ENCODE measurements around the gene C4BPA.

The C4BPA gene

DNA sequence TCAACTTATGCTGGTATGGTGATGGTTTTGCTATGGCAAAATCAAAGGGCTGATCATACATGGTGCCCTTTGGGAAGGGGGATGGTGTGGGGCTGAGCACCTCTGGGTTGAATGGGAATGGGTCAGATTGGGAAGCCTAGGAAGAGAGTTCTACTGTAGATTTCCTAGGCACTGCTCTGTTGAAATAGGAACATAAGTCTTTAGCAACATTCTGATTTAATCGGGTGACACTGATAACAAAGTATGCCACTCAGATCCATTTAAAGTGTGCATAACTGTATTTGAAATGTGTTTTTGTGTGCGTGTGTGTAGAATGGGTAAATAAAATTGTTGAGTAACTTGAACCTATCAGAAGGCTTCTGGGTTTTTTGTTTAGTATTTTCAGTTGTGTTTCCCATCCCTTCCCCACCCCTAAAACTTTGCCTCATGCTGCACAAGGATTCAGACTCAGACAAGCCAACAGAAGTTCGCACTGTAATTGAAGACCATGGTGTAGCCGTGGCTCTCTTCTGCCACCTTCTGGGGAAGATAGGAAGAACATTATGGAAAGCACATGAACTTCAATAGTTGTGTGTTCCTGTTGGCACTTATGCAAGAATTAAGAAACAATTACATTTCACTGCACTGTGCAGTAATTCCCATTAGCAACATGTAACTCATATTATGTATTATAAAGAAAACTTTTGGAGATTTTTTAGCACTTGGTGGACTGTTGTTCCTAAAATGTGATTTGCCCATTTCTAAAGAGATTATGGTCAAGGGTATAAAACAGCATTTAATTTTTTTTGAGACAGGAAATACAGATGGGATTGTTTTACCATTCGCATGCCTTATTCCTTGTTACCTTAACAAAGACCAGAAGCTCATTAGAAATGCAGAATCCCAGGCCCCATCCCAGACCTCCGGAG, 26.3 kb upstream of the C4BPA start:
- peak in 1 of 2 donors; percentile 30 for DNase-seq (ENCODE audit: low read depth in 2 of 2)

DNA sequence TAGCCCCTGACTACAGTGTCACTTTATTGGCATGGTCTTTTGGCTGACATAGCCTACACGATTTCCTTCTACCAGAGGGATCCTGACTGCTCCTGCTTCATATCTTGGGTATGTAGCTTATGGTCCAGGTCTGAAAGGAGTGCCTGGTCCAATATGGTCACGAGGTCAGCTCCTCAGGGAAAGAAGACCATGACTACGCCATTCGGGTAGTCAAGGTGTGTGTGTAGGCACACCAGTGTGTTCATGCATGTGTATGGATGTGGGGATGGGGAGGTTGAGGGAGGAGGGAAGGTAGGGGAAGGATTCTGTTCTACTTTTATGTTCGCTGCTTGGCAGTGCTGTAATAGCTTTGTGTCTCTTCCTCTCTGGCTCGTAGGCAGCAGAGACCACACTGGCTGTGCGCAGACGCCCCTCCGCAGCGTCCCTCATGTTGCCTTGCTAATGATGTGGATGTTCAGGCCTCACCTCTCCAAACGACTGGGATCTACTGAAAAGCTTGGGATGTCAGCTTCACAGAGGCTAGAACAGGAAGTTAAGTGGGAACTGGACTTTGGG, 25.4 kb upstream of the C4BPA start:
- no peak for DNase-seq (ENCODE audit: low read depth in 2 of 2)

DNA sequence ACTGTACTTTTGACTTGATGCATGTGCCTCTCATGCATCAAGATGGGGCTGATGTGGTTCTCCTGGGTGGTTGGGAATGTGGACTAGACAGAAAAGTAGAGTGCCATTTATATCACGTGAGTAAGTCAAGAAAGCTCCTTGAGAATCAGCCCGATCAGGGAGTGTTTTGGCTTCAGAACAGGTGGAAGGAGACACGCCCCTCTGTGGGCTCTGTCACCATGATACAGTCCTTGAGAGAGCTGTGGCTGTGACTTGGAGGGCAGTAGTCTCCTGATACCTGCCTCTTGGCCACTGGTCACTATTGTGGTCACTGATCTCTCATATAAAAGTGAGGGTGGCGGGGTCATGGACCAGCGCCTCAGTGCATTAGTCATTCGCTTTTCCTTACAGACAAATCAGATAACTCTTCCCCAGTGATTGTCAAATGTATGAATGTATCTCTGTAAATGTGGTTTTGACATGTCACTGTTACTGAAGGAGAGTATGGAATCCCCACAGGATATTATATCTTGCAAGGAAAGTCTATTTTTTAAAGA, 24.3 kb upstream of the C4BPA start:
- no peak for DNase-seq (ENCODE audit: low read depth in 2 of 2)

DNA sequence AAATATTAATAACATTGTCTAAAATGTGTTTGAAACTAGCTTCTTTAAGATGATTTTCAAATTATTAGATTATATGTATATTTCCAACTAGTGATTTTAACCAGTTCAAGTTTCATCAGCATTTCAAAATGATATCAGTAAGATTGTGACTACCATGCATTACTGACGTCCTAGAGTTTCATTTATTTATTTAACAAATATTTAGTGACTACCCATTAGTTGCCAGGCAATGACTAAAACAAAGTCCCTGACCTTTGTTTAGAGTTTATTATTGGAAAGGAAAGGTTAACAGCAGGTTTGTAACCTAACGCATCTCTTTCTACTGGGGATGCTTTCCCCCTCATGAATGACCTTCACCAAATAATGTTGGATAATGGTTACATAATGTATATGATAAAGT, 22.9 kb upstream of the C4BPA start:
- DNase-seq (ENCODE audit: low read depth in 2 of 2): no peak

DNA sequence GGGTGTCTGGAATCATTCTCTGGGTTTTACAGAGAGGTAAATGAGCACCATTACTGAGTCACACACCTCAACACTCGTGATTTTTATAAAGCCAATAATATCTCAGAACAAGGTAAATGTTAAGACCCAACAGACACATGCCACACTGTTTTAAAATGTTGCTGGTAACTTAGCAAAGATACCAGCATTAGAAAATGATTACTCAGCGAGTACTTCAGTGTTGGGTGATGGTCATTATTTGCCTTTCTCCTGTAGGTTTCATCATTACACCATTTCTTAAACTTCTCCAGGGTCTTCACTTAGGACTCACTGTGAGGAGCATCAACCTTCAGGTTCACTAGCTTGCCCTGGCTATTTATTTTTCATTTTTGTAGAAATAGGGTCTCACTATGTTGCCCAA, 22.2 kb upstream of the C4BPA start:
- no peak for DNase-seq (ENCODE audit: low read depth in 2 of 2)

DNA sequence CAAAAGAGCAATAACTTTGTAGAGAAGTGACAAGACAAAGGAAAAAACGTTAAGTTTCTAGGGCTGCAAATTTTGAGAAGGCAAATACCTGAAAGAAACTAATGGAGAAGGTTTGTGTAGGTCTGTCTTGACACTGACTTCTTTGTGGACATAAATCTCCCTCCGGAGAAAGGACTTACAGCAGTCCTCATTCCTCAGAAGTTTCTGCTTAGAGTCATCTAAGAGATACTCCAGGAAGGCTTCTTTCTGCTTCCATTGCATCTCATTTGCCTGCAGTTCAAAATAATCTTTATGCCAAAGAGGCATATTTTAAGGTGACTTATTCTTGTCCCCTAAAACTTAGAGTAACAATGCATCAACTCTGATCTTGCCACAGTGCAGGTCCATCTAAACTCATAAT, 19.8 kb upstream of the C4BPA start:
- no peak for DNase-seq (ENCODE audit: low read depth in 2 of 2)

DNA sequence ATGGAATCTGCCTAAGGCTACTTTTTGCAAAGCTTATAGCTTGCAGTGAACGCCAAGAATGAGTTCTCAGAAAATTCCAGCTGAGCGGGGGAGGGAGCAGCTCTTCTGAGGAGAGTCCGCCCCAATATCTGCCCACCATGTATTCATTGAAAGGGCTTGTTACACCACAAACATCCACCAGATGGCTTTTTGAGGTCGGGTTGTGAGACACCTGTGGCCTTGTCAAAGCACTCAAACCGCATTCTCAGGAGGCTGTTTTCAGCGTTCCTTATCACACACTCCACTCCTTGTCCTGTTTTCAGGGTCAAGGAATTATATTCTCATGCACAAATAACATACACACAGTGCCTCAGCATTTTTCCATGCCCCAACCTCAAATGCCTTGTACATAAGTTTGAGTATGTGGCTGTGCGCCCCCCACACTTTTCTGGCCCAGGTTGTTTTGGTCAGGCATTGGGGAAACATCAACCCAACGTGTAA, 19.3 kb upstream of the C4BPA start:
- peak in 1 of 2 donors; percentile 16 for DNase-seq (ENCODE audit: low read depth in 2 of 2)

DNA sequence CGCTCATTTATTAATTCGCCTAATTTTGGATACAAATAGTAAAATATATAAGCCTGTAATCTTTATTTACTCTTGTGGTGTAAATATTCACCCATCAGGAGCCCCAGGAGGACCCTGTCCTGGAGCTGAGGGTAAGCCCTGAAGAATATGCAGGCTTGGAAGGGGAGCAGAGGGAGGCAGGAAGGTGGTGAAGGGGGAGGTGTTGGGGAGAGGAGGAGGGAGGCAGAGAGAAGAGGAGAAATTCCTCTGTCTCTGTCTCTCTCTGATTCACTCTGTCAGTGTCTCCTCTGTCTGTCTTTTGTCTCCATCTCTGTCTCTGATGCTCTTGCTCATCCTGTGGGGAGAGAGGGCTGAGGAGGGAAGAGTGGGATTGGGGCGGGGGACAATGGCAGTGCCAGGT, 18.1 kb upstream of the C4BPA start:
- DNase-seq (ENCODE audit: low read depth in 2 of 2): no peak

DNA sequence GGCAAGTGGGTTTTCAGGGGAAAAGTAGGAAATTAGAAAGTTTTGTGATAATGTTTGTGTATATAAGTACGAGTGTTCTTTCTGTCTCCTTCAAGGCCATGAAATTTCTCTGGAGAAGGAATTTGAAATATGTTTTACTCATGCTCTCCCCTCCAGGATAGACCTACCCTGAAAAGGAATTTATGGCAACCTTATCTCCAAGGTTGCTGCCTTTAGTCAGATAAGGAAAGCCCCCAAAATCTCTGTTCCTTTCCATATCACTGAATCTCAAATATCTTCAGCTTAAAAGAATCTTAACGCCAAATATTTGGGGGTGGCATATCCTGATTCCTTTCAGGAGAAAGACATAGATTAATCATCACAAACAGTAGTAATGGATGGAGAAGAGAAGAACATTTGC, 15.9 kb upstream of the C4BPA start:
- no peak for DNase-seq (ENCODE audit: low read depth in 2 of 2)

DNA sequence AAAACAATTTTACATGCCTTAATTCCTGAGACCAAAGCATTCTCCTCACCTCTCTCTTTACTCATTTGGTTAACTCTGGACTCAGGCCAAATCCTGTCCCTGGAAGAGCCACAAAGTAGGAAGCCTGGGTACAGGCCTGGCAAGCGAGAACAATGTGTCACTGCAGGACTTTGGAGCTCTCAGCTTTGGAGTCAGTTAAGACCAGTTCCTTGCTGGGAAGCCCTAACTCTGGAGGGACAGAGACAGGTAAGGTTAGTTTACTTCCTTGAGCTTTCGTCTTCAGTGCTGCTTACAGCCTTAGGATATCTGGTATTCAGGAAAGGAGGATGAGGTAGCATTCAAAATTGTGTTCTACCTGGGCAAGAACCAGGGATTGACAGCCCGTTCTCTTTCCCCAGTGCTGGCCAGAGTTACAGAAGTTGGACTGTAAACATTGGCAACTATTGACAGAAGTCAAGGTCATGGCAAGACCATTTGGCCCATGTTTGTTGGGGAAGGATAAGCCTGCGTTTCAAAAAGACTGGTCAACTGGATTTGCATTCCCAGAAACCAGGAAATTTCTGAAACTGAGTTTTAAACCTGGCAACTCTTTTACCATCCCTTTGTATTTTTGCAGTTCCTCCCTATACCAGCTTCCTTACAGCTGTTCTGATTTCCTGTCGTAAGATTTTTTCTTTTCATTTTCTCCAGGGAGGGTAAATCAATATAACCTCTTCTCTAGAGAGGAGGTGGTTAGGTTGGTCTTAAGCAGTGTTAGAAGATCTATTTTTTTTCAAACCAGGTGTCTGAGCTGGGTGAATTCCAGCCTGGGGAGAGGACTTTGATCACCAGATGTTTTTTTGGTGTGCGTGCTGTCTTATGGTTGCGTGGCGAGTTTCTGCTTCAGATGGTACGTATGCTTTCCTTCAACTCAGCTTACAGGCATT, 15.1 kb upstream of the C4BPA start, which contains the start of gene C4BPB:
TSS of gene C4BPB (plus strand) at position 160 of the 926 bp plus-strand sequence. CDS start at position 832, 672 bp downstream.
- no peak for DNase-seq (ENCODE audit: low read depth in 2 of 2)

DNA sequence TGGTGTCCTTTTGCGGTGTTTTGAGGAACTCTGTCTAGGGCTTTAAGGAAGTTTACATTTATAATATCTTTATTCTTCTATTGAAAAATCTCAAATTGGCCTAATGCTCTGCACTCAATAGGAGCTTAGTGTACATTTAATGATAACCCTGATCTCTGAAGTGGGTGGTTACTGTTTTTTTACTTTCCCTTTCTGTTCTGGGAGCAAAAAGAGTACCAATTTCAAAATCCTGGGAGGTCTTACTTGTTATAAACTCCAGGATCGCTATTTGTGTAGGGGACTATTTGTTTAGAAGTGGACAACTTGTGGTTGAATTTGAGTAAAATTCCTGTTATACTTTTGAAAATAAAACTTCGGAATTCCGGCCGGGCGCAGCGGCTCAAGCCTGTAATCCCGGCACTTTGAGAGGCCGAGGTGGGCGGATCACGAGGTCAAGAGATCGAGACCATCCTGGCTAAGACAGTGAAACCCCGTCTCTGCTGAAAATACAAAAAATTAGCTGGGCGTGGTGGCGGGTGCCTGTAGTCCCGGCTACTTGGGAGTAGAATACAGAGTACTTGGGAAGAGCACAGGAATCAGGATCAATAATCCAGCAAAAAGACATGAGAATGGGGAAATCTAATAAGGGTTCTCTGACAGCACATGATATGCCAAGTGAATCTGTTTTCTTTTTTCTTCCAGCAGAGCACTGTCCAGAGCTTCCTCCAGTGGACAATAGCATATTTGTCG, 14.2 kb upstream of the C4BPA start:
- no peak for DNase-seq (ENCODE audit: low read depth in 2 of 2)

DNA sequence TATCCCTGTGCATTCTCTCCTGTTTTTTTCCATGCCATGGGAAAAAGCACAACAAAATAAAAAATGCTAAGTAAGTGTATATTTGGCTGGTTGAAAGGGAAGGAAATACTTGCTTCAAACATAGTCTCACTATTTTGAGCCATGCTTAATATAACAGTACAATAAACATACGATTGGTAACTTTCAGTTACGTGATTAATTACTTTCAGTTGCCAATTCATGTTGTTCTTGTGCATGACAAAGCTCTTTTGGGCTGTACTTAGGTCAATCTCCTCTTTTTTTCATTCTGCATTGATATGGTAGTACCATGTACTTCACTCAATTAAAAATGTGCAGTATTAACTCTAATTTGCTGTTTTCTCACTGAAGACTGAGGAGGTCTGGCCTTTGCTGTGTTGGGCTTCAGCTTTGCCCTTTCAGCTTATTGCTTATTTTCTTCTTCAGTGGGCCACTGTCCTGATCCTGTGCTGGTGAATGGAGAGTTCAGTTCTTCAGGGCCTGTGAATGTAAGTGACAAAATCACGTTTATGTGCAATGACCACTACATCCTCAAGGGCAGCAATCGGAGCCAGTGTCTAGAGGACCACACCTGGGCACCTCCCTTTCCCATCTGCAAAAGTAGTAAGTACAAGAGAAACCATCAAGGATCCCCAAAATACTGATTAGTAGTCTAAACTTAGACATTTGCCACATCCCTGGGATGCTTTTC, 12.7 kb upstream of the C4BPA start:
- no peak for DNase-seq (ENCODE audit: low read depth in 2 of 2)

DNA sequence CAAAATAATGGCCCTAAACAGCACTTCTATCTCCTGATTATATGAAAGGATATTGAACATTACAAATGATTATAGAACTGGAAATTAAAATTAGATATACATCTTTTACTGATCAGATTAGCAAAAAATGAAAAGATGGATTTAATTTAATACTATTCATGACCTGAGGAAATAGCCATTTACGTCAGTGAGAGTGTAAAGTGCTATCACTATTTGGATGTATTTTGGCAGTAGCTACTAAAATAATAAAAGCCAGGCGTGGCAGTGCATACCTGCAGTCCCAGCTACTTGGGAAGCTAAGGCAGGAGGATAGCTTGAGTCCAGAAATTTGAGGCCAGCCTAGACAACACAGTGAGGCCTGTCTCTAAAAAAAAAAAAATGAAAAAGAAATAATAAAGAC, 10.1 kb upstream of the C4BPA start:
- DNase-seq (ENCODE audit: low read depth in 2 of 2): no peak

DNA sequence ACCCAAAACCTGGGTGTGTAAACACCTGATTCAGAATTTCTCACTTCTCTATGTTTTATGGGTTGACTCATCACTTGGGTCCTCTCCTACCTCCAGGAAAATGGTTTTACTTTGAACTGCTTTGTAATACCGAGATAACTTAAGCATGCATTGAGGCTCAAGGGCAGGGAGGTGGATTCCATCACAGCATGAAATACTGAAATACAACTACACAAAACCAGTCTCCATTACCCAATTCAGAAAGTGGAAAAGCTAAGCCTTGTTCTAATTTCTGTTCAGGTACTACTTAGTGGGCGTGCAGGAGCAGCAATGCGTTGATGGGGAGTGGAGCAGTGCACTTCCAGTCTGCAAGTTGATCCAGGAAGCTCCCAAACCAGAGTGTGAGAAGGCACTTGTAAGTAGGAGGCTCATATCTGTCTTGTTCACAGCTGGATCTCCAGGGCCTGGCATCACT, 6.1 kb upstream of the C4BPA start:
- no peak for DNase-seq (ENCODE audit: low read depth in 2 of 2)

DNA sequence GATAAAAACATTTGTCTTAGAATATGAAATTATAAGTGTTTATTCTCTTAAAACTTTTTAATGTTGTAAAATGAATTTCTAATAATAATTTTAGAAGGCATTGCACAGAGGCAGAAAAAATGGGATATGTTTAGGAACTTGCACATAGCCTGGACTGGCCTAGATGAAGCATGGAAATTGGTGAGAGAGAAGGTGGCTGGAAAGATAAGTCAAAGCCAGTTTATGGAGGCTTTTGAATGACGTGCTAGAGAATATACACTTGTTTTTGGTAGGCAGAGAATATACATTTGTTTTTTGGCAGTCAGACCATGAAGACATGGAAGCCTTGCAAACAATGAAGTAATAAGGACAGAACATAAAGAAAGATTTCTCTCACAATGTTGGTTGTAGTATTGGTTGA, 2.3 kb upstream of the C4BPA start:
- DNase-seq (ENCODE audit: low read depth in 2 of 2): no peak

DNA sequence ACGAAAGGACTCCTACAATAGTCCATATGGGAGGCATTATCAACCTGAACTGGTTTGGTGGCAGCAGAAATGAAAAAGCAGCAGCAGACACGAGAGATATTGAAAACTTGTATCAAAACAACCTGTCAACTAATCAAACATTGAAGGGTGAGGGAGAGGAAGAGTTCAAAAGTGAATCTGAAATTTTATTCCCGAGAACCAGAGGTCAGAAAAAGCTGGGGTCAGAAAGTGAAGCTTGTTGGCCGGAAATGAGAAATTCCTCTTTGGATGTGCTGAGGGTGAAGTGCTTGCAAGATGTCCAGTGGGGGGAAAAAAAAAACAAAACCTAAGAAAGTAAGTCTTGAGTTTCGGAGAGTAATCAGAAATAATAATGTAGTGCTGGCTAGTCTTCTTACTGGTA, 1.9 kb upstream of the C4BPA start:
- no peak for DNase-seq (ENCODE audit: low read depth in 2 of 2)

DNA sequence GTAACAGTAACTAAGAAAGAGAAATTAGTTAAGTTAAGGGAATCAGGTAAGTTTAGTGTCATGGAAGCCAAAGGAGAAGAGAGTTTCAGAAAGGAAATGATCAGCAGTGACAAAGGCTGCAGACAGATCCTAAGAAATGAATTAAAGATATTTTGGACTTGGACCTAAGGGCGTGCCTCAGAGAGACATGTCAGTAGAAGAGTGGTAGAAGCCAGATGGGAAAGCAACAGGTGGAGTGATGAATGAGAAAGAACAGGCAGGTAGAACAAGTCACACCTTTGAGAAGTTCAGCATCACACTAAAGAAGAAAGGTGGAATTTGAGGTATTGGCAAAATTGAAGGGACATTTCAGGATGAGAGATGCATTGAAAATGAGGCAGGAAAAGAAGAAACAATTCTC, 1.4 kb upstream of the C4BPA start:
- no peak for DNase-seq (ENCODE audit: low read depth in 2 of 2)

DNA sequence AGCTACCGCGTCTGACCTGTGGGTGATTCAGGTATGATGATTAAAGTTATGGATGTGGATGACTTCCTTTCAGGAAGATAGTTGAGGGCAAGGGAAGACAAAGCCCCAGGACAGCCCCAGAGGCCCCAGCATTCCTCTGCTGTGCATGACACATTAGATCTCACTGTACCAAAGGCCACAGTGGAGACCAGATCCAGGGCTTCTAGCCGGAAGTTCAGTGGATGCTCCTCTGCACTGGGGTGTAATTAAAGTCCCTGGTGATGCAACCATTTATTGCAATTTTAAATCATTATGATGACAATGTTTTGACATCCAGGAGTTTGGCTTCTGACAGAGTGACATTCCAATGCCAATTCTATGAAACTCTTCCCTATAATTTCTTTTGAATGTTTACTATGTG, 5.0 kb downstream of the C4BPA start:
- no peak for DNase-seq (ENCODE audit: low read depth in 2 of 2)

DNA sequence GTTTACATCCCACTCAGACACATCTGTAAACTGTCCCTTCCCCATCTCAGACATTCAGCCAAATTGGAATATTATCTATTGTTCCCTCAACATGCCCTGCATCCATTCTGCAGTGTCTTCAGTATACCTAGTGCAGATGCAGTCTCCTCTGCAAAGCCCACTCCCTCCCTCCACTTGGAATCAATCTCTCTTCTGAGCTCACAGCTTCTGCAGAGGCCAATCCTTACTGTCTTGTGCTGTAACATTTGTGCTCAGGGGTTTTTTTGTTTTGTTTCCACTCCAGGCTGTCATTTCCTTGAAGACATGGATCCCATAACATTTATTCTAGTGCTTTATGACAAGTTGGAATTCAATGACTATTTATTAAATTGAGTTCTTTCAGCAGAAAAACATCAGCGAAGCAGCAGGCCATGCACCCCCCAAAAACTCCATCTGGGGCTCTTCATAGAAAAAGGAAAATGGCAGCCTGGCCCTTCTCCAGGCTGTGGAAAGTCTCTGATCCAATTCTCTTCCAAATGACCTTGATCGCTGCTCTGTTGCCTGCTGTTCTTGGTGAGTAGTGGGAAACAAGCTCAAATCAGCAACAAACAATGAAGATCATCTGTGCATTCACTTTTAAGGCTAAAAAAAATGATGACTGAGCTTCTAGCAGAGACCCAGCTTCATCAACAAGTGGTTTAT, 8.7 kb downstream of the C4BPA start:
- DNase-seq (ENCODE audit: low read depth in 2 of 2): no peak

DNA sequence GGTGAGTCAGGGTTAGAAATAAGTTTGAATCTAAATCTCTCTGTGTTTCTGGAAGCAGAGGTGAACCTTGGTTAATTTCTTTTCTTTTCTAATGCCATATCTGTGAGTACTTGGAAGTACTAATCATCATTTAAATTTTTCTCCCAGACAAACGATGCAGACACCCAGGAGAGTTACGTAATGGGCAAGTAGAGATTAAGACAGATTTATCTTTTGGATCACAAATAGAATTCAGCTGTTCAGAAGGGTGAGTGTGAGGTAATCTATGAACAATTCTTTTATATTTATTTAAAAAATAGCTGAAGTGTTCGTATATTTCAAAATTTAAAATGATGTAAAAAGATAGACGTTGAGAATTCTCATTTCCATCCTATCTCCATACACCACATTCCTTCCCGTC, 11.2 kb downstream of the C4BPA start:
- DNase-seq (ENCODE audit: low read depth in 2 of 2): no peak
